Esophagus squamous epithelium (tissue), 5 donors: ENCODE results near the gene ADAMTS14. TPM values are rescaled to one million over a fixed set of nuclear protein-coding genes. Genes with fewer than 3 reads are reported as not detected.

ENCODE experiments used
- DNase-seq: peaks from one replicate; lab custom pipeline; 2025; lab: John Stamatoyannopoulos, UW
- H3K27ac ChIP-seq, 4 donors: fragments of 200-600 bp; sonication (generic); one replicate each; pipeline ENCODE4 v1.5.1; 2016 to 2019; ENCODE audit warnings: mild to moderate bottlenecking in 1 of 4
- H3K27me3 ChIP-seq, 4 donors: fragments of 200-600 bp; sonication (generic); 1 replicate in 3 of 4; 2 replicates in 1 of 4; pipeline versions ENCODE4 v1.5.1 to v1.6.0; 2017 to 2021; ENCODE audit warnings: antibody characterized with exemption in 1 of 4
- H3K36me3 ChIP-seq, 3 donors: fragments of 200-600 bp; sonication (generic); one replicate each; pipeline ENCODE4 v1.5.1; 2016 to 2019
- H3K4me1 ChIP-seq, 3 donors: fragments of 200-600 bp; sonication (generic); one replicate each; pipeline ENCODE4 v1.5.1; 2017 to 2019
- H3K4me3 ChIP-seq, 4 donors: fragments of 200-600 bp; sonication (generic); 1 replicate in 3 of 4; 2 replicates in 1 of 4; pipeline ENCODE4 v1.5.1; 2016 to 2019; ENCODE audit warnings: mild to moderate bottlenecking in 2 of 4, moderate library complexity in 1 of 4
- H3K9me3 ChIP-seq, 3 donors: fragments of 200-600 bp; sonication (generic); one replicate each; pipeline ENCODE4 v1.5.1; 2016 to 2019
- CTCF ChIP-seq, 6 experiments: fragments of 450-650 bp in 4 of 6; fragments of 200-600 bp in 2 of 6; sonication (generic) in 2 of 6; IDR thresholded peaks; one replicate each; pipeline ENCODE4 v1.5.1; 2016 to 2019; ENCODE audit warnings: antibody characterized with exemption in 6 of 6, mild to moderate bottlenecking in 4 of 6, moderate library complexity in 4 of 6
- POLR2A ChIP-seq, 4 donors: fragments of 450-650 bp; IDR thresholded peaks; one replicate each; pipeline ENCODE4 v1.6.1; 2017; ENCODE audit warnings: antibody characterized with exemption in 4 of 4, mild to moderate bottlenecking in 4 of 4, moderate library complexity in 3 of 4
- WGBS, 2 donors: methylation state at CpG; one replicate each; pipeline ENCODE4 v1.1.5; 2018; 5-methylcytosine and 5-hydroxymethylcytosine counted together
- intact Hi-C: fragments of 100-400 bp; cut with DNase I; formaldehyde crosslinking; loops from one replicate; pipeline ENCODE4 v1.15.0; 2022
- total RNA-seq, 4 donors: library from RNA; depleted of rRNA; stranded (reverse); fragments of >200 nt; gene quantifications; one replicate each; pipeline ENCODE4 v1.1.0, GENCODE V29; 2016
- donor health status: DM: yes; HTN: yes; CAD: no.

Gene ADAMTS14
- total RNA-seq, 4 donors from 2014 or later, result 0.23 to 0.75 (median 0.38) TPM; not detected in 1

- Histone ChIP-seq H3K36me3 (no peaks in the 10 kb centered on the region), H3K4me1 (no peaks in the 10 kb centered on the region), H3K9me3 (no peaks in the 10 kb centered on the region), H3K4me3 (no peak overlapping the region), H3K27ac (no peak overlapping the region), H3K27me3 (no peaks in the 10 kb centered on the region)
- intact Hi-C loops, result no loop called here
- no peak for TF ChIP-seq POLR2A (IDR thresholded peaks at IDR 0.05)
- no peak for TF ChIP-seq CTCF (IDR thresholded peaks at IDR 0.05)
- 63 to 78% methylated on average over 2 of the region's 3 CpGs for WGBS, 2 donors
- no peak for DNase-seq
Observed at GRCh38 chr10:70647086-70647485, 25.2 kb upstream of the ADAMTS14 start.

- Histone ChIP-seq H3K4me1 (peaks cover 0 to 9% (median 3%) of the 10 kb centered on the region in 3 donors), H3K36me3 (no peaks in the 10 kb centered on the region), H3K9me3 (no peaks in the 10 kb centered on the region), H3K4me3 (no peak overlapping the region), H3K27ac (no peak overlapping the region), H3K27me3 (no peaks in the 10 kb centered on the region)
- DNase-seq, result no peak
- TF ChIP-seq POLR2A (IDR thresholded peaks at IDR 0.05), result no peak
- TF ChIP-seq CTCF (IDR thresholded peaks at IDR 0.05), result no peak
- WGBS, 2 donors, result 78 to 93% methylated on average over 2 to 3 of the region's 3 CpGs
- intact Hi-C loops, result no loop called here
Observed at GRCh38 chr10:70648427-70648826, 23.9 kb upstream of the ADAMTS14 start.

- TF ChIP-seq POLR2A (IDR thresholded peaks at IDR 0.05), result no peak
- no peak for TF ChIP-seq CTCF (IDR thresholded peaks at IDR 0.05)
- no peak for DNase-seq
- Histone ChIP-seq H3K36me3 (no peaks in the 10 kb centered on the region), H3K4me1 (peaks cover 0 to 12% (median 3%) of the 10 kb centered on the region in 3 donors), H3K9me3 (no peaks in the 10 kb centered on the region), H3K4me3 (no peak overlapping the region), H3K27me3 (no peaks in the 10 kb centered on the region), H3K27ac (no peak overlapping the region)
- intact Hi-C loops, result no loop called here
- WGBS, 2 donors, result 63 to 83% methylated on average over 3 of the region's 4 CpGs
Observed at GRCh38 chr10:70649526-70649925, 22.8 kb upstream of the ADAMTS14 start.

GRCh38 chr10:70650104-70650503 is 22.2 kb upstream of the ADAMTS14 start:
- WGBS, 2 donors, result 85 to 93% methylated on average over 3 of the region's 3 CpGs
- H3K36me3 ChIP-seq, result no peaks in the 10 kb centered on the region
- DNase-seq, result no peak
- H3K4me3 ChIP-seq, result no peak overlapping the region
- intact Hi-C loops, result no loop called here
- H3K27me3 ChIP-seq, result no peaks in the 10 kb centered on the region
- no peaks in the 10 kb centered on the region for H3K9me3 ChIP-seq
- H3K27ac ChIP-seq, result no peak overlapping the region
- peaks cover 0 to 12% (median 3%) of the 10 kb centered on the region in 3 donors for H3K4me1 ChIP-seq
- no peak for TF ChIP-seq CTCF (IDR thresholded peaks at IDR 0.05)
- TF ChIP-seq POLR2A (IDR thresholded peaks at IDR 0.05), result no peak

- TF ChIP-seq CTCF (IDR thresholded peaks at IDR 0.05), result no peak
- TF ChIP-seq POLR2A (IDR thresholded peaks at IDR 0.05), result no peak
- intact Hi-C loops, result no loop called here
- H3K4me3 ChIP-seq, result no peak overlapping the region
- no peak overlapping the region for H3K27ac ChIP-seq
- no peaks in the 10 kb centered on the region for H3K36me3 ChIP-seq
- no peaks in the 10 kb centered on the region for H3K9me3 ChIP-seq
- WGBS, 2 donors, result 90 to 100% methylated on average over 1 to 3 of the region's 3 CpGs
- DNase-seq, result no peak
- peaks cover 0 to 12% (median 3%) of the 10 kb centered on the region in 3 donors for H3K4me1 ChIP-seq
- H3K27me3 ChIP-seq, result no peaks in the 10 kb centered on the region
Observed at GRCh38 chr10:70650718-70651117, 21.6 kb upstream of the ADAMTS14 start.
